GM18519 (cell line): ENCODE data around the gene ADARB1.
"Not testable (repeated sequence)": the region's sequence is repeated elsewhere in the genome, so short reads cannot be mapped to it uniquely, and the experiment has no call there.

Experiments
- ATAC-seq: cut with Tn5 transposase; IDR thresholded peaks from one replicate; pipeline ENCODE4 v1.9.1; 2021; ENCODE audit warnings: mild to moderate bottlenecking, moderate library complexity; ENCODE audit not compliant: unreplicated experiment, low FRiP score

ADARB1 gene

GRCh38 chr21:45074048-45074817 lies at the start of gene ADARB1:
ADARB1 (plus strand) TSS chr21:45074580; CDS start chr21:45171657, 97,077 bp downstream.
- no peak for ATAC-seq

GRCh38 chr21:45026066-45026745 lies 48.2 kb upstream of the ADARB1 start:
- no peak for ATAC-seq

- no peak for ATAC-seq
Observed at GRCh38 chr21:45026826-45027225, 47.6 kb upstream of the ADARB1 start.

- ATAC-seq = no peak
Observed at GRCh38 chr21:45027241-45028196, 46.9 kb upstream of the ADARB1 start.

- ATAC-seq = not testable (repeated sequence)
Observed at GRCh38 chr21:45028645-45029044, 45.7 kb upstream of the ADARB1 start.

GRCh38 chr21:45029298-45029947 lies 45.0 kb upstream of the ADARB1 start:
- ATAC-seq = no peak

- ATAC-seq = no peak
Observed at GRCh38 chr21:45029948-45030681, 44.3 kb upstream of the ADARB1 start.

GRCh38 chr21:45030682-45031570 lies 43.5 kb upstream of the ADARB1 start:
- no peak for ATAC-seq

- no peak for ATAC-seq
Observed at GRCh38 chr21:45031571-45032191, 42.7 kb upstream of the ADARB1 start.

- no peak for ATAC-seq
Observed at GRCh38 chr21:45032332-45032731, 42.0 kb upstream of the ADARB1 start.

- no peak for ATAC-seq
Observed at GRCh38 chr21:45032977-45033710, 41.2 kb upstream of the ADARB1 start.

- no peak for ATAC-seq
Observed at GRCh38 chr21:45033791-45034555, 40.4 kb upstream of the ADARB1 start.

GRCh38 chr21:45034556-45035476 lies 39.6 kb upstream of the ADARB1 start:
- no peak for ATAC-seq

GRCh38 chr21:45035477-45035848 lies 38.9 kb upstream of the ADARB1 start:
- ATAC-seq = no peak

- no peak for ATAC-seq
Observed at GRCh38 chr21:45036630-45037029, 37.8 kb upstream of the ADARB1 start.

GRCh38 chr21:45037986-45038385 lies 36.4 kb upstream of the ADARB1 start:
- ATAC-seq = no peak
